HepG2 (cell line): ENCODE measurements around the gene OS9. TPM values are rescaled to one million over a fixed set of nuclear protein-coding genes. Genes with fewer than 3 reads are reported as not detected.

Experiments
- AKAP8 ChIP-seq: sonication (generic); formaldehyde crosslinking; IDR thresholded peaks from 2 replicates; pipeline ENCODE4 v1.5.1; 2020; ENCODE audit warnings: mild to moderate bottlenecking, missing genetic modification reagents
- ETV5 ChIP-seq: IDR thresholded peaks from 2 replicates; pipeline ENCODE4 v1.6.1; 2018; ENCODE audit warnings: missing biosample characterization, missing genetic modification reagents, inconsistent platforms, borderline replicate concordance
- HDAC2 ChIP-seq: sonication (generic); formaldehyde crosslinking; IDR thresholded peaks from 2 replicates; pipeline ENCODE4 v1.4.0; 2020; ENCODE audit warnings: missing genetic modification reagents
- KDM2A ChIP-seq: sonication (generic); formaldehyde crosslinking; IDR thresholded peaks from 2 replicates; pipeline ENCODE4 v1.4.0; 2020; ENCODE audit warnings: low read depth, missing genetic modification reagents, borderline replicate concordance
- KDM5B ChIP-seq: sonication (generic); formaldehyde crosslinking; IDR thresholded peaks from 2 replicates; pipeline ENCODE4 v1.4.0; 2020; ENCODE audit warnings: missing genetic modification reagents, mild to moderate bottlenecking, borderline replicate concordance
- KMT2B ChIP-seq: IDR thresholded peaks from 2 replicates; pipeline ENCODE4 v1.6.1; 2016; ENCODE audit warnings: missing genetic modification reagents, missing compliant biosample characterization
- MEIS1 ChIP-seq: sonication (generic); formaldehyde crosslinking; IDR thresholded peaks from 2 replicates; pipeline ENCODE4 v1.9.0; 2021; ENCODE audit warnings: mild to moderate bottlenecking, missing genetic modification reagents, moderate library complexity, borderline replicate concordance
- PCBP1 ChIP-seq: fragments of 200-400 bp; formaldehyde crosslinking; IDR thresholded peaks from 2 replicates; pipeline ENCODE4 v1.6.1; 2017; ENCODE audit warnings: mild to moderate bottlenecking, low read depth, low read length, borderline replicate concordance
- SALL1 ChIP-seq: sonication (generic); formaldehyde crosslinking; IDR thresholded peaks from 2 replicates; pipeline ENCODE4 v1.8.0; 2022; ENCODE audit warnings: mild to moderate bottlenecking, missing genetic modification reagents
- SAP130 ChIP-seq: IDR thresholded peaks from 2 replicates; pipeline ENCODE4 v1.6.1; 2016; ENCODE audit warnings: low read depth
- SIN3A ChIP-seq: IDR thresholded peaks from 2 replicates; pipeline ENCODE4 v1.6.1; 2011; ENCODE audit warnings: low read depth, mild to moderate bottlenecking, control low read depth, low read length, borderline replicate concordance
- ZFP91 ChIP-seq: sonication (generic); formaldehyde crosslinking; IDR thresholded peaks from 2 replicates; pipeline ENCODE4 v1.9.0; 2022; ENCODE audit warnings: missing genetic modification reagents, mild to moderate bottlenecking, borderline replicate concordance
- ZNF552 ChIP-seq: sonication (generic); formaldehyde crosslinking; IDR thresholded peaks from 2 replicates; pipeline ENCODE4 v1.9.0; 2022; ENCODE audit warnings: missing genetic modification reagents, mild to moderate bottlenecking, borderline replicate concordance
- ZNF776 ChIP-seq: sonication (generic); formaldehyde crosslinking; IDR thresholded peaks from 2 replicates; pipeline ENCODE4 v1.4.0; 2020; ENCODE audit warnings: mild to moderate bottlenecking, missing genetic modification reagents
- polyA plus RNA-seq, 8 experiments: library from polyadenylated mRNA; depleted of rRNA in 3 of 8; stranded (reverse) in 7 of 8; unstranded in 1 of 8; fragments of >200 nt; fragmentation: Illumina TruSeq in 4 of 8; extraction: Trizol in 4 of 8; gene quantifications; 2 replicates each; pipeline versions ENCODE4 v1.2.1 to v1.2.3, GENCODE V29; 2011 to 2016; ENCODE audit warnings: low read depth in 4 of 8, missing spikeins in 1 of 8, mixed read lengths in 1 of 8; ENCODE audit not compliant: insufficient read depth in 1 of 8
- total RNA-seq, 5 experiments: library from RNA; depleted of rRNA; stranded (reverse); fragments of >200 nt; fragmentation: Illumina TruSeq; extraction: Trizol; gene quantifications; 2 replicates each; pipeline ENCODE4 v1.2.3, GENCODE V29; 2016; ENCODE audit warnings: low read depth in 1 of 5
- TF ChIP-seq, protein P1 (sequence below): sonication (generic); formaldehyde crosslinking; IDR thresholded peaks from 2 replicates; pipeline ENCODE4 v1.4.0; 2020; ENCODE audit warnings: missing genetic modification reagents
- TF ChIP-seq, protein P2 (sequence below): sonication (generic); formaldehyde crosslinking; conservative IDR thresholded peaks from 2 replicates; pipeline ENCODE4 v1.8.0; 2022; ENCODE audit warnings: mild to moderate bottlenecking, moderate library complexity, missing genetic modification reagents
- TF ChIP-seq, protein P3 (sequence below): sonication (generic); formaldehyde crosslinking; IDR thresholded peaks from 2 replicates; pipeline ENCODE4 v1.4.0; 2020; ENCODE audit warnings: missing genetic modification reagents
- TF ChIP-seq, protein P4 (sequence below): sonication (generic); formaldehyde crosslinking; IDR thresholded peaks from 2 replicates; pipeline ENCODE4 v1.4.0; 2020; ENCODE audit warnings: missing genetic modification reagents, low read depth, mild to moderate bottlenecking, borderline replicate concordance

The OS9 gene
- total and polyA plus RNA-seq, 2 of the 13 experiments (the other 11 are each of a cell fraction or from before 2014, with no cell fraction given), result 156 to 206 TPM

- TF ChIP-seq, protein P1, sequence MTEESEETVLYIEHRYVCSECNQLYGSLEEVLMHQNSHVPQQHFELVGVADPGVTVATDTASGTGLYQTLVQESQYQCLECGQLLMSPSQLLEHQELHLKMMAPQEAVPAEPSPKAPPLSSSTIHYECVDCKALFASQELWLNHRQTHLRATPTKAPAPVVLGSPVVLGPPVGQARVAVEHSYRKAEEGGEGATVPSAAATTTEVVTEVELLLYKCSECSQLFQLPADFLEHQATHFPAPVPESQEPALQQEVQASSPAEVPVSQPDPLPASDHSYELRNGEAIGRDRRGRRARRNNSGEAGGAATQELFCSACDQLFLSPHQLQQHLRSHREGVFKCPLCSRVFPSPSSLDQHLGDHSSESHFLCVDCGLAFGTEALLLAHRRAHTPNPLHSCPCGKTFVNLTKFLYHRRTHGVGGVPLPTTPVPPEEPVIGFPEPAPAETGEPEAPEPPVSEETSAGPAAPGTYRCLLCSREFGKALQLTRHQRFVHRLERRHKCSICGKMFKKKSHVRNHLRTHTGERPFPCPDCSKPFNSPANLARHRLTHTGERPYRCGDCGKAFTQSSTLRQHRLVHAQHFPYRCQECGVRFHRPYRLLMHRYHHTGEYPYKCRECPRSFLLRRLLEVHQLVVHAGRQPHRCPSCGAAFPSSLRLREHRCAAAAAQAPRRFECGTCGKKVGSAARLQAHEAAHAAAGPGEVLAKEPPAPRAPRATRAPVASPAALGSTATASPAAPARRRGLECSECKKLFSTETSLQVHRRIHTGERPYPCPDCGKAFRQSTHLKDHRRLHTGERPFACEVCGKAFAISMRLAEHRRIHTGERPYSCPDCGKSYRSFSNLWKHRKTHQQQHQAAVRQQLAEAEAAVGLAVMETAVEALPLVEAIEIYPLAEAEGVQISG (CRISPR knock-in tag), result peak; percentile 64; the same call in 1 of the 2 replicates
- TF ChIP-seq PCBP1 (0 out of 2 replicates have a peak, but pooled peaks have one; percentile 74), MEIS1 (CRISPR knock-in tag) (0 out of 2 replicates have a peak, but pooled peaks have one; percentile 32), ZNF552 (no peak), SALL1 (CRISPR knock-in tag) (peak; percentile 51; the same call in 1 of the 2 replicates), ZNF776 (CRISPR knock-in tag) (0 out of 2 replicates have a peak, but pooled peaks have one; percentile 14), HDAC2 (CRISPR knock-in tag) (peak; percentile 11; the same call in 1 of the 2 replicates), SIN3A (peak; percentile 26; the same call in 1 of the 2 replicates), ZFP91 (CRISPR knock-in tag) (peak; percentile 19; the same call in 1 of the 2 replicates), SAP130 (CRISPR knock-in tag) (peak; percentile 68), KMT2B (CRISPR knock-in tag) (no peak), ETV5 (0 out of 2 replicates have a peak, but pooled peaks have one; percentile 7), AKAP8 (CRISPR knock-in tag) (peak; percentile 94), KDM5B (peak; percentile 50; the same call in 1 of the 2 replicates), KDM2A (peak; percentile 54; the same call in 1 of the 2 replicates)
- TF ChIP-seq, protein P2, sequence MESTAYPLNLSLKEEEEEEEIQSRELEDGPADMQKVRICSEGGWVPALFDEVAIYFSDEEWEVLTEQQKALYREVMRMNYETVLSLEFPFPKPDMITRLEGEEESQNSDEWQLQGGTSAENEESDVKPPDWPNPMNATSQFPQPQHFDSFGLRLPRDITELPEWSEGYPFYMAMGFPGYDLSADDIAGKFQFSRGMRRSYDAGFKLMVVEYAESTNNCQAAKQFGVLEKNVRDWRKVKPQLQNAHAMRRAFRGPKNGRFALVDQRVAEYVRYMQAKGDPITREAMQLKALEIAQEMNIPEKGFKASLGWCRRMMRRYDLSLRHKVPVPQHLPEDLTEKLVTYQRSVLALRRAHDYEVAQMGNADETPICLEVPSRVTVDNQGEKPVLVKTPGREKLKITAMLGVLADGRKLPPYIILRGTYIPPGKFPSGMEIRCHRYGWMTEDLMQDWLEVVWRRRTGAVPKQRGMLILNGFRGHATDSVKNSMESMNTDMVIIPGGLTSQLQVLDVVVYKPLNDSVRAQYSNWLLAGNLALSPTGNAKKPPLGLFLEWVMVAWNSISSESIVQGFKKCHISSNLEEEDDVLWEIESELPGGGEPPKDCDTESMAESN (CRISPR knock-in tag), result 0 out of 2 replicates have a peak, but pooled peaks have one; percentile 45
- TF ChIP-seq, protein P3, sequence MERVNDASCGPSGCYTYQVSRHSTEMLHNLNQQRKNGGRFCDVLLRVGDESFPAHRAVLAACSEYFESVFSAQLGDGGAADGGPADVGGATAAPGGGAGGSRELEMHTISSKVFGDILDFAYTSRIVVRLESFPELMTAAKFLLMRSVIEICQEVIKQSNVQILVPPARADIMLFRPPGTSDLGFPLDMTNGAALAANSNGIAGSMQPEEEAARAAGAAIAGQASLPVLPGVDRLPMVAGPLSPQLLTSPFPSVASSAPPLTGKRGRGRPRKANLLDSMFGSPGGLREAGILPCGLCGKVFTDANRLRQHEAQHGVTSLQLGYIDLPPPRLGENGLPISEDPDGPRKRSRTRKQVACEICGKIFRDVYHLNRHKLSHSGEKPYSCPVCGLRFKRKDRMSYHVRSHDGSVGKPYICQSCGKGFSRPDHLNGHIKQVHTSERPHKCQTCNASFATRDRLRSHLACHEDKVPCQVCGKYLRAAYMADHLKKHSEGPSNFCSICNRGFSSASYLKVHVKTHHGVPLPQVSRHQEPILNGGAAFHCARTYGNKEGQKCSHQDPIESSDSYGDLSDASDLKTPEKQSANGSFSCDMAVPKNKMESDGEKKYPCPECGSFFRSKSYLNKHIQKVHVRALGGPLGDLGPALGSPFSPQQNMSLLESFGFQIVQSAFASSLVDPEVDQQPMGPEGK (CRISPR knock-in tag), result peak; percentile 91
- TF ChIP-seq, protein P4, sequence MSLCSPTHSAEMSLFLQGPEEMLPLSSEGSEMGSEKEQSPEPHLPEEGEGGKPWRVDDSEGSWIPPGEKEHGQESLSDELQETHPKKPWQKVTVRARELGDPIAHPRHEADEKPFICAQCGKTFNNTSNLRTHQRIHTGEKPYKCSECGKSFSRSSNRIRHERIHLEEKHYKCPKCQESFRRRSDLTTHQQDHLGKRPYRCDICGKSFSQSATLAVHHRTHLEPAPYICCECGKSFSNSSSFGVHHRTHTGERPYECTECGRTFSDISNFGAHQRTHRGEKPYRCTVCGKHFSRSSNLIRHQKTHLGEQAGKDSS (CRISPR knock-in tag), result 0 out of 2 replicates have a peak, but pooled peaks have one; percentile 24
Observed at GRCh38 chr12:57754411-57755193, 60.7 kb downstream of the OS9 start, which contains the start of gene MARCHF9 (continued).
